Trophoblast cell (in vitro differentiated cells and primary cell): ENCODE results near the gene LHFPL2.

Experiments
- DNase-seq, 2 donors: peaks; one replicate each; pipeline ENCODE4 v3.0.0-alpha.2; 2016
- H2AFZ ChIP-seq: 2 replicates; pipeline ENCODE4 v1.6.1; 2013; ENCODE audit warnings: low read length, moderate library complexity, mild to moderate bottlenecking; ENCODE audit not compliant: insufficient read depth, poor library complexity
- H2AK5ac ChIP-seq: 2 replicates; pipeline ENCODE4 v1.6.1; 2013; ENCODE audit warnings: mild to moderate bottlenecking, low read length
- H2BK120ac ChIP-seq: 2 replicates; pipeline ENCODE4 v1.6.1; 2013; ENCODE audit warnings: low read length, mild to moderate bottlenecking, moderate library complexity; ENCODE audit not compliant: insufficient read depth, poor library complexity
- H2BK12ac ChIP-seq: 2 replicates; pipeline ENCODE4 v1.6.1; 2013; ENCODE audit warnings: mild to moderate bottlenecking, low read length, moderate library complexity
- H2BK5ac ChIP-seq: 2 replicates; pipeline ENCODE4 v1.6.1; 2013; ENCODE audit warnings: low read length, low read depth, moderate library complexity, mild to moderate bottlenecking; ENCODE audit not compliant: poor library complexity
- H3K14ac ChIP-seq: 2 replicates; pipeline ENCODE4 v1.6.1; 2013; ENCODE audit warnings: mild to moderate bottlenecking, low read length
- H3K18ac ChIP-seq: 2 replicates; pipeline ENCODE4 v1.6.1; 2013; ENCODE audit warnings: mild to moderate bottlenecking, low read length
- H3K23ac ChIP-seq: 2 replicates; pipeline ENCODE4 v1.6.1; 2013; ENCODE audit warnings: low read length
- H3K27ac ChIP-seq: 2 replicates; pipeline ENCODE4 v1.5.1; 2013; ENCODE audit warnings: low read depth, mild to moderate bottlenecking, inconsistent platforms, low read length, moderate library complexity
- H3K27me3 ChIP-seq: 2 replicates; pipeline ENCODE4 v1.6.1; 2013; ENCODE audit warnings: inconsistent platforms, mild to moderate bottlenecking, low read length, moderate library complexity; ENCODE audit not compliant: insufficient read depth
- H3K36me3 ChIP-seq, 2 experiments: 1 replicate in 1 of 2; 2 replicates in 1 of 2; pipeline ENCODE4 v1.6.1; 2013; ENCODE audit warnings: low read length in 2 of 2, mild to moderate bottlenecking in 2 of 2, moderate library complexity in 1 of 2; ENCODE audit not compliant: insufficient read depth in 2 of 2, control insufficient read depth in 1 of 2
- H3K4ac ChIP-seq: 2 replicates; pipeline ENCODE4 v1.6.1; 2013; ENCODE audit warnings: low read depth, mild to moderate bottlenecking, low read length, moderate library complexity
- H3K4me1 ChIP-seq, 2 experiments: 1 replicate in 1 of 2; 2 replicates in 1 of 2; pipeline ENCODE4 v1.6.1; 2013; ENCODE audit warnings: low read length in 2 of 2, mild to moderate bottlenecking in 2 of 2, moderate library complexity in 1 of 2; ENCODE audit not compliant: insufficient read depth in 2 of 2, control insufficient read depth in 1 of 2
- H3K4me2 ChIP-seq: 2 replicates; pipeline ENCODE4 v1.6.1; 2013; ENCODE audit warnings: inconsistent platforms, mild to moderate bottlenecking, low read length, moderate library complexity
- H3K4me3 ChIP-seq: 2 replicates; pipeline ENCODE4 v1.5.1; 2013; ENCODE audit warnings: mild to moderate bottlenecking, low read depth, low read length, inconsistent platforms
- H3K79me1 ChIP-seq: one replicate; pipeline ENCODE4 v1.6.1; 2013; ENCODE audit warnings: low read length
- H3K79me2 ChIP-seq: 2 replicates; pipeline ENCODE4 v1.6.1; 2013; ENCODE audit warnings: low read length, mild to moderate bottlenecking; ENCODE audit not compliant: control insufficient read depth, insufficient read depth, poor library complexity
- H3K9ac ChIP-seq: 2 replicates; pipeline ENCODE4 v1.6.1; 2013; ENCODE audit warnings: mild to moderate bottlenecking, low read length
- H3K9me3 ChIP-seq: 2 replicates; pipeline ENCODE4 v1.6.1; 2013; ENCODE audit warnings: low read depth, mild to moderate bottlenecking, control low read depth, inconsistent platforms, low read length; ENCODE audit not compliant: insufficient read depth
- H4K12ac ChIP-seq: 2 replicates; pipeline ENCODE4 v1.6.1; 2013; ENCODE audit warnings: low read depth, mild to moderate bottlenecking, low read length, moderate library complexity
- H4K8ac ChIP-seq: 2 replicates; pipeline ENCODE4 v1.6.1; 2013; ENCODE audit warnings: low read depth, mild to moderate bottlenecking, low read length, moderate library complexity
- H4K91ac ChIP-seq: one replicate; pipeline ENCODE4 v1.6.1; 2013; ENCODE audit warnings: low read depth, mild to moderate bottlenecking, low read length, moderate library complexity
- WGBS: extraction: QIAGEN DNeasy Blood & Tissue Kit; methylation state at CpG from one replicate; pipeline ENCODE4 v1.1.7; 2013; ENCODE audit warnings: missing lambda C conversion rate; ENCODE audit not compliant: insufficient read length, insufficient coverage; ENCODE audit errors: extremely low coverage; 5-methylcytosine and 5-hydroxymethylcytosine counted together

LHFPL2 gene

DNA sequence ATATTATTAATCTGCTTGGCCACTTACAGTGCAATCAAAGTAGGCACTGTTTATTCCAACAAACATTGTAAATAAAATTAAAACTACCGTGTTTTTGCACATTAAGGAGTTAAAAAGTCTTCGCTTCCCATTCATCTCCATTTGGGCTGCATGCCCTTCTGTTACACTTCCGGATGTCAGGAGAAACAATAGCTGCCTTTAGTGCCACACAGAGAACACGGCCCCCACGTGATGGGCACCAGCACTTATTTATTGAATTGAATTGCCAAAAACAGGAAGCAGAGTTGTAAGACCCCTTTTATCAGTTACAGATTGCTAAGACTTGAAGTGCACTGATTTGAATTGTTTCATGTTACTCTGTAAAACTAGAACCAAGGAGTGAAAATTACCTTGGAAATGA, 80.4 kb downstream of the LHFPL2 start:
- no peak overlapping the region for H3K4ac ChIP-seq
- DNase-seq = no peak
- H3K27me3 ChIP-seq = no peaks in the 10 kb centered on the region
- no peak overlapping the region for H3K18ac ChIP-seq
- no peak overlapping the region for H3K23ac ChIP-seq
- peaks cover 3 to 7% of the 10 kb centered on the region in 2 experiments for H3K4me1 ChIP-seq
- no peak overlapping the region for H2BK120ac ChIP-seq
- H3K9ac ChIP-seq = no peak overlapping the region
- H3K36me3 ChIP-seq = no peaks in the 10 kb centered on the region
- H2AK5ac ChIP-seq = no peak overlapping the region
- H3K27ac ChIP-seq = no peak overlapping the region
- no peak overlapping the region for H2BK5ac ChIP-seq
- H4K8ac ChIP-seq = no peak overlapping the region
- H3K9me3 ChIP-seq = no peaks in the 10 kb centered on the region
- H4K12ac ChIP-seq = no peak overlapping the region
- no peak overlapping the region for H4K91ac ChIP-seq
- H3K79me1 ChIP-seq = no peaks in the 10 kb centered on the region
- H2AFZ ChIP-seq = no peak overlapping the region
- H3K4me2 ChIP-seq = no peak overlapping the region
- no peak overlapping the region for H3K14ac ChIP-seq
- H3K4me3 ChIP-seq = no peak overlapping the region
- H2BK12ac ChIP-seq = no peak overlapping the region
- peaks cover 2% of the 10 kb centered on the region for H3K79me2 ChIP-seq
- no CpG with 5 or more reads among the region's 5 CpGs for WGBS

DNA sequence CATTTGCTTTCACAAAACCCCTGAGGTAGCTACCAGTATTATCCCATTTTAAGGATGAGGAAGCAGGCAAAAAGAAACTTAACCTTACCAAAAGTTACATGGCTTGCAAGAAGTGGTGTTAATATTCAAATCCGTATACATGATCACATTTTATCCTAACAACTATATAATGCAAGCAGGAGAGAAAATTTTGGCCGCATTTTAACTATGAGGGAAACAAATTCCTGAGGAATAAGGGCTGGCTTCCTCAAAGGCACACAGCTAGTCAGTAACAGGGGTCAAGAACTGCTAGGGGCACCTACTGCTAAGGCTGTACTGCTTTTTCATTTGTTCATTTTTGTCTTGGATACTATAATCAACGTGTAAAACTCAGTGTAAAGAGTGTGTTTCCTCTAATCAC, 81.0 kb downstream of the LHFPL2 start:
- no peak overlapping the region for H3K4me3 ChIP-seq
- no peak overlapping the region for H3K14ac ChIP-seq
- H2BK12ac ChIP-seq = no peak overlapping the region
- H3K23ac ChIP-seq = no peak overlapping the region
- DNase-seq = no peak
- H2AK5ac ChIP-seq = no peak overlapping the region
- no peak overlapping the region for H3K27ac ChIP-seq
- H3K36me3 ChIP-seq = no peaks in the 10 kb centered on the region
- no peak overlapping the region for H4K12ac ChIP-seq
- no peaks in the 10 kb centered on the region for H3K27me3 ChIP-seq
- H2AFZ ChIP-seq = no peak overlapping the region
- H3K4ac ChIP-seq = no peak overlapping the region
- H2BK5ac ChIP-seq = no peak overlapping the region
- no peak overlapping the region for H3K18ac ChIP-seq
- H3K4me1 ChIP-seq = peaks cover 3 to 9% of the 10 kb centered on the region in 2 experiments
- H3K9me3 ChIP-seq = no peaks in the 10 kb centered on the region
- no peak overlapping the region for H2BK120ac ChIP-seq
- no peaks in the 10 kb centered on the region for H3K79me2 ChIP-seq
- no CpG with 5 or more reads among the region's 3 CpGs for WGBS
- no peak overlapping the region for H3K9ac ChIP-seq
- H3K4me2 ChIP-seq = no peak overlapping the region
- H4K8ac ChIP-seq = no peak overlapping the region
- no peaks in the 10 kb centered on the region for H3K79me1 ChIP-seq
- no peak overlapping the region for H4K91ac ChIP-seq

DNA sequence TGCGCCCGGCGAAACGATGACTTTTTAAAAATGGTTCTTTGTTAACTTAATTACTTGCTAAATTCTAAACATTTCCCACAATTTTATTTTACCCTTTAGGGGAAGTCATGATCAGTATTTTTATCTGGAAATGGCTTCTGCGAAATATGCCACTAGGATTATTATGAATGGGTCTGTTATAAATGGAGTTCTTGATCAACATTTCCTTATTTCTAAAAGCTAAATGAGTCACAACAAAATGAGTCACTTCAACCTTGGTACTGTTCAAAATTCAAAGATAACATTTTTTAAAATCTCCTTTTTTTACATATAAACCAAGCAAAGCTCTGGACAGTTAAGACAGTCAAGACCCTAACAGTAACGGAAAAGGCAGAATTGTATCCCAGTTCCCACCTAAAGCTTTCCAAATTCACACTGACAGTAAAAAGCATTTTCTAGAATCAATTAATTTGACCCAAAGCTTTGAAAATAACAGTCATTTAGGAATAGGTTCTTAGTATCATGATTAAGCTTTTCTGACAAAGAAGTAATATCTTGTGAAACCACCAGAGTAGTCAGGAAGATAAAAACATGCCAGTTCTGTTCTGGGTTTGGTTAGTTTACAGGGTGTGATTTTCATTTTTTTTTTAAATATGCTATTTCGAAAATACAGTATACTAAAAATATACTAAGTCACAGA, 81.7 kb downstream of the LHFPL2 start:
- no CpG with 5 or more reads among the region's 7 CpGs for WGBS
- Histone ChIP-seq H4K91ac (no peak overlapping the region), H3K27me3 (no peaks in the 10 kb centered on the region), H3K18ac (no peak overlapping the region), H3K36me3 (peaks cover 0 to 2% of the 10 kb centered on the region in 2 experiments), H2AK5ac (no peak overlapping the region), H3K79me1 (no peaks in the 10 kb centered on the region), H3K4ac (no peak overlapping the region), H3K27ac (no peak overlapping the region), H3K79me2 (no peaks in the 10 kb centered on the region), H2BK5ac (no peak overlapping the region), H2AFZ (no peak overlapping the region), H2BK120ac (no peak overlapping the region), H3K14ac (no peak overlapping the region), H3K9ac (no peak overlapping the region), H3K4me3 (no peak overlapping the region), H3K4me1 (peaks cover 3 to 9% of the 10 kb centered on the region in 2 experiments), H2BK12ac (no peak overlapping the region), H3K23ac (no peak overlapping the region), H3K4me2 (no peak overlapping the region), H4K12ac (no peak overlapping the region), H4K8ac (no peak overlapping the region), H3K9me3 (no peaks in the 10 kb centered on the region)
- DNase-seq = no peak

DNA sequence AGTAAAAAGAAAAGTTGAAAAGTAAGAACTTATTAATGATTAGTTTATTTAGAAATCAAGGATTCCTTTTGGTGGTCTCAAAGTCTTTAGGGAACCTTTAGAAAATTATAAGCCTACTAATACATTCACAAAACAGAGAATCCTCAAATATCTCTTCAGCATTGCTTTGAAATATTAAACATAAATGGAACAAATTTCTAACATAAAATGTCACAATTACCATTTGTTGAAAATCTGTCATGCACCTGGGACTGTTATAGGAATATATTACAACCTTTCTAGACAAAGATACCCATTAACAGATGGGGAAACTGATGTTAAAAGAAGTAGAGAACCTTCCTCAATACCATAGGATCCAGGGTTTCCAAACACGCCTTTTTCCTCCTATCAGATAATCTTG, 83.2 kb downstream of the LHFPL2 start:
- WGBS = no CpG with 5 or more reads among the region's 1 CpG
- H3K27ac ChIP-seq = no peak overlapping the region
- no peak overlapping the region for H4K91ac ChIP-seq
- H2BK120ac ChIP-seq = no peak overlapping the region
- H2BK12ac ChIP-seq = no peak overlapping the region
- H3K4me1 ChIP-seq = peaks cover 3 to 9% of the 10 kb centered on the region in 2 experiments
- no peaks in the 10 kb centered on the region for H3K79me2 ChIP-seq
- H3K27me3 ChIP-seq = no peaks in the 10 kb centered on the region
- H3K9ac ChIP-seq = no peak overlapping the region
- H2BK5ac ChIP-seq = no peak overlapping the region
- H4K8ac ChIP-seq = no peak overlapping the region
- H3K4me3 ChIP-seq = no peak overlapping the region
- no peaks in the 10 kb centered on the region for H3K79me1 ChIP-seq
- H2AK5ac ChIP-seq = no peak overlapping the region
- H4K12ac ChIP-seq = no peak overlapping the region
- H3K23ac ChIP-seq = no peak overlapping the region
- no peak for DNase-seq
- H3K4ac ChIP-seq = no peak overlapping the region
- no peak overlapping the region for H3K4me2 ChIP-seq
- no peak overlapping the region for H2AFZ ChIP-seq
- H3K36me3 ChIP-seq = peaks cover 0 to 2% of the 10 kb centered on the region in 2 experiments
- no peaks in the 10 kb centered on the region for H3K9me3 ChIP-seq
- no peak overlapping the region for H3K18ac ChIP-seq
- no peak overlapping the region for H3K14ac ChIP-seq
